NCI-H2171 (cell line): ENCODE measurements around the gene CAPNS1.
A peak's percentile ranks its signal among the peaks of the same experiment; 100 is the strongest.
"Not testable (repeated sequence)": the region's sequence is repeated elsewhere in the genome, so short reads cannot be mapped to it uniquely, and the experiment has no call there.

Source experiments
- DNase-seq: peaks from one replicate; lab custom pipeline; 2025; lab: John Stamatoyannopoulos, UW

Gene CAPNS1

DNA sequence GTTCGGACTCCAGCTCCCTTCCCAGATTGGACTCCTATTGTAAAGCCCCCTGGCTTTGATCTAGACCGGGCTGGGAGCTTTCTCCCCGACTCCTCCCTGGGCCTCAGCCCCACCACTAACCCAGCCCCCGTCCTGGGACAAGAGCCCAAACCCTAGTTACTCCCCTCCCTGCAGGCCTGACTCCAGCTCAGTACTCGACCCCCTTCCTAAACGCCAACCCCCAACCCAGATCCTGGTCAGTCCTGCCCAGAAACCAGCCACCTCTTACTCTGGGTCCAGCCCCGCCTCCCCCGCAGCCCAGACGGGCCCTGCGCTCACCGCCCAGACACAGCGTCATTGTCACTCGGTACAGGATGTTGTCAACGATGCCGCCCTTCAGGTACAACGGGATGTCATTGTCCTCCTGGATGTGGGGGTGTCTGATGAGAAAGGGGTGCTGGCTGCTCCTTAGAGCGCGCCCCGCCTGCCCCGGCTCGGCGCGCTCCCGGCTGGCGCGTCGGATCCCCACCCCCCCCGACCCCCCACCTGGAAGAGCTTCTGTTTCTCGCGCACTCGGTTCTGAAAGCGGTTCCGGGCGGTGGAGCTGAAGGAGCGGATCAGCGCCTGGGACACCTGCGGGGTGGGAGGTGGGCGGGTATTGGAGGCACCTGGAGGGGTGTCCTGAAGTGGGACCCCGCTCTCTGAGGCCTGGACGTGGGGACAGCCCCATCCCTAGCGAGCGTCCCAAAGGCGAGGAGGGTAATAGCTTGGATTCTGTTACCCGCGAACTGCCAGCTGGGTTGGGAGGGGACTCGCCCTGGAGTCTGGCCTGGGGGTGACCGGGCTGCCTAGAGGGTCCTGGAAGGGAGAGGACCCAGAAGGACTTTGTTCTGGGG is 11.5 kb downstream of the CAPNS1 start:
- DNase-seq = no peak

- DNase-seq = no peak
Observed at GRCh38 chr19:36152019-36152351, 12.1 kb downstream of the CAPNS1 start.

DNA sequence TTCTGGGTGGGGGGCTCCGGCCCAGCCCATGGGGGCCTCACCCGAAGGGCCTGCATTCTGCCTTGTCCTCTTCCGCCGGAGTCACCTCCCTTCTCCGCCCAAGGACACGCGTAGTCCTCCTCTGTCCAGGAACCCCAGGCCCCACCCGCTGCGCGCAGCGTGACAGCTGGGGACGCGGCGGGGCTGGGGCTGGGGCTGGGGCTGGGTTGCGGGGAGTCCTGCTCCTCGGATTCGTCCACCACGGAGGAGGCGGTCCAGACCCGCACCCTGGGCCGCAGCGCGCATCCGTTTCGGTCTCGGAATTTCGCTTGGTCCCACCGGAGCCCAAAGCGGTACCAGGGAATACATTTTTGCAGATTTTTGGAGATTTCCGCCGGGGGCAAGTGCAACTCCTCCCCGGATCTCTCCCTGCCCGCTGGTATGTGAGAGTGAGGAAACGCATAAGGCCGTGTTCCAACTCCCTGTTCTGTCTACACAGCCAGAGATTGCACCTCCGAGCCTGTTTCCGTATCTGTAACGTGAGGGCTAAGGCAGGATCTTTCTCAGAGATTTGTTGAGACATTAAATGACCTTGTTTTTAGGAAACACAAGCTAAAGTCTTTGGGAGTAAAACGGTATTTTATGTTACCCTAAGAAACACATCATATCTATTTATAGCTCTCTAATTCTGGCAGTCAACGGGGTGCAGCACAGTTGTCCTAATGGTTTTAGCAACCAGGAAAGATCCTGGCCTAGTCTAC is 12.7 kb downstream of the CAPNS1 start, which contains the start of gene COX7A1:
COX7A1 (minus strand) TSS at position 96 of the 740 bp plus-strand sequence; CDS start at position 56, 40 bp downstream.
- DNase-seq = no peak

DNA sequence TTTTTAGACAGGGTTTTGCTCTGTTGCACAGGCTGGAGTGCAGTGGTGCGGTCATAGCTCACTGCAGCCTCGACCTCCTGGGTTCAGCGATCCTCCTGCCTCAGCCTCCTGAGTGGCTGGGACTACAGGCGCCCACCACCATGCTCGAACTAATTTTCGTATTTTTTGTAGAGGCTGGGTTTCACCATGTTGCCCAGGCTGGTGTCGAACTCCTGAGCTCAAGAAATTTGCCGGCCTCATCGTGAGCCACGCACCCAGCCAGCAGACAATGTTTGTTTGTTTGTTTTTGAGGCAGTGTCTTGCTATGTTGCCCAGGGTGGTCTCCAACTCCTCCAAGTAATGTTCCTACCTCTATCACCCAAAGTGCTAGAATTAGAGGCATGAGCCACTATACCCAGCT is 13.3 kb downstream of the CAPNS1 start:
- no peak for DNase-seq

DNA sequence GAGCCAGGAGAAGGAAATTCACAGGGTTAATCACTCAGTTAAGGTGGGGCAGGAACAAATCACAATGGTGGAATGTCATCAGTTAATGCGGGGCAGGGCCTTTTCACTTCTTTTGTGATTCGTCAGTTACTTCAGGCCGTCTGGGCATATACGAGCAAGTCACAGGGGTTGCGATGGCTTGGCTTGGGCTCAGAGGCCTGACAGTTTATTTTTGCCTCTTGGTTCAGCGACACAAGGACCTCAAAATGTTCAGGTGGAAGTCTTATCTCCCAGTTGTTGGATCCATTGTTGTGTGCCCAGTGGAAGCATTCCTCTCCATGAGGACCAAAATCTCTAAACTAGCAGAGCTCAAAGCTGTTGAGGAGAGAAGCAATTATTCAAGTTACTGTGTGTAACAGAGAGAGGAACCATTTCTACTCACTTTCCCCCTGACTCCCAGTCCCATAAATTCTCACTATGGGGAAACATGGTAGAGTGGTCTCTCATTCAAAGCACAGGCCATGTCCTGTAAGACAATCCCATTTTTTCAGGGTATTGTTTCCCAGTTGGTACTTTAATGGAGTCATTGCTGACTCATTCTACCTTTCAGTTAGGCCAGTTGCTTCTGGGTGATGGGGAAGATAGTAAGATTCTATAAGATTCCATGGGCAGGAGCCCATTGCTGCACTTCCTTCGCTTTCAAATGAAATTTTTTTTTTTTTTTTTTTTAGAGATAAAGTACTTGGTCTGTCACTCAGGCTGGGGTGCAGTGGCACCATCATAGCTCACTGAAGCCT is 21.1 kb downstream of the CAPNS1 start:
- no peak for DNase-seq

GRCh38 chr19:36163813-36164212 is 23.9 kb downstream of the CAPNS1 start:
- no peak for DNase-seq

- peak; percentile 61 for DNase-seq
Observed at GRCh38 chr19:36169084-36169760, 29.4 kb downstream of the CAPNS1 start.

GRCh38 chr19:36172852-36173251 is 33.0 kb downstream of the CAPNS1 start:
- no peak for DNase-seq

- DNase-seq = not testable (repeated sequence)
Observed at GRCh38 chr19:36173846-36174245, 34.0 kb downstream of the CAPNS1 start.

DNA sequence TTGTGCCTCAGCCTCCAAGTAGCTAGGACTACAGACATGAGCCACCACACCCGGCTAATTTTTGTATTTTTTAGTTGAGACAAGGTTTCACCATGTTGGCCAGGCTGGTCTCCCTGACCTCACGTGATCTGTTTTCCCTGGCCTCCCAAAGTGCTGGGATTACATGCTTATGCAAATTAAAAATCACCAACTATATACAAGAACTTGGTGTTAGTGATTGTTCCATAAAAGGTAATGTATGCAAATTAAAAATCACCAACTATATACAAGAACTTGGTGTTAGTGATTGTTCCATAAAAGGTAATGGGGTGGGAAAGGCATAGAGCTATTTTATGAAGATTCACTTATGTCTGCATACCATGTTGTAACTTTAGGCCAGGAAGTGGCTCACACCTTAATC is 39.2 kb downstream of the CAPNS1 start:
- DNase-seq = not testable (repeated sequence)

DNA sequence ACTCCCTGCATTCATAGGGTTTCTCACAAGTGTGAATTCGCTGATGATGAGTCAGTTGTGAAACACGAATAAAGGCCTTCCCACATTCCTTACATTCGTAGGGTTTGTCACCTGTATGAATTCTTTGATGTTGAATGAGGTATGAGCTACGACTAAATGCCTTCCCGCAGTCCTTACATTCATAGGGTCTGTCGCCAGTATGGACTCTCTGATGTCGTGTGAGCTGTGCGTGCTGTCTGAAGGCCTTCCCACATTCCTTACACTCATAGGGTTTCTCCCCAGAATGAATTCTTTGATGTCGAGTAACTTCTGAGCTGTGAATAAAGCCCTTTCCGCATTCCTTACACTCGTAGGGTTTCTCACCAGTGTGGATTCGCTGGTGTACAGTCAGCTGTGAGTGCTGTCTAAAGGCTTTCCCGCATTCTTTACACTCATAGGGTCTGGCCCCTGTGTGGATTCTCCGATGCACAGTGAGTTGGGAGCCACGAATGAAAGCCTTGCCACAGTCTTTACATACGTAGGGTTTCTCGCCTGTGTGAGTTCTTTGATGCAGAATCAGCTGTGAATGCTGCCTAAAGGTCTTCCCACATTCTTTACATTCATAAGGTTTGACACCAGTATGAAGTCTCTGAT is 42.9 kb downstream of the CAPNS1 start:
- DNase-seq = no peak

DNA sequence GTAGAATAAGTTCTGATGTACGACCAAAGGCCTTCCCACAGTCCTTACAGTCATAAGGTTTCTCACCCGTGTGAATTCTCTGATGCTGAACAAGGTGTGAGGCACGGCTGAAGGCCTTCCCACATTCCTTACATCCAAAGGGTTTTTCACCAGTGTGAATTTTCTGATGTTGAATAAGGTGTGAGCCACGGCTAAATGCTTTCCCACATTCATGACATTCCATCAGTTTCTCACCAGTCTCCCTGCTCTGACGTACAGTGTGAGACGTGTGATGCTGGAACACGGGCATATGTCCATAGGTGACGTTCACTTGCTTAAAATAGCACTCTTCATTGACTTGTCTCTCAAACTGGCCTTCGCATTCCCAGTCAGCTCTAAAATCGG is 43.4 kb downstream of the CAPNS1 start:
- no peak for DNase-seq

- not testable (repeated sequence) for DNase-seq
Observed at GRCh38 chr19:36186722-36187121, 46.9 kb downstream of the CAPNS1 start.

DNA sequence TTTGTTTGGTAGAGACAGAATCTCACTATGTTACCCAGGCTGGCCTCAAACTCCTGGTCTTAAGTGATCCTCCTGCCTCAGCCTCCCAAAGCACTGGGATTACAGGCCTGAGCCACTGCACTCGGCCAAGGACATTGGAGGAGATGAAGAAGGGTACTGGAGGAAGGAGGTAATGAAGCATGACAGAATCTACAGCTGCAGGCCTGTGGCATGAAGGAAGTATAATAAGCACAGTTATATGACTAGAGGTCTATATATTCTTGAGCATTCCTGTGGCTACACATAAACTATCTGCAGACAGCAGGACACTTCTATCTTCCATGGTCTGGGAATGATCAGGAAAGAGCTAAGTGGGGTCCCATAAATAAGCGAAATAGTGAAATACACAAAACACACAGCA is 56.4 kb downstream of the CAPNS1 start:
- DNase-seq = no peak

GRCh38 chr19:36198119-36198518 is 58.3 kb downstream of the CAPNS1 start:
- no peak for DNase-seq
